Endothelial cell of umbilical vein (primary cell): ENCODE data around the gene SNED1.

Source experiments
- CTCF ChIP-seq, 2 donors: IDR thresholded peaks; 1 replicate in 1 of 2; 2 replicates in 1 of 2; pipeline ENCODE4 v1.5.1; 2011; ENCODE audit warnings: low read length in 2 of 2, mild to moderate bottlenecking in 2 of 2, moderate library complexity in 2 of 2, control low read depth in 1 of 2, inconsistent platforms in 1 of 2, low read depth in 1 of 2; ENCODE audit not compliant: insufficient read depth in 1 of 2; ENCODE audit errors: extremely low read depth in 1 of 2
- EZH2 ChIP-seq: IDR thresholded peaks from 2 replicates; pipeline ENCODE4 v1.6.1; 2012; ENCODE audit warnings: borderline replicate concordance, low read depth, mild to moderate bottlenecking, moderate library complexity, low read length, inconsistent platforms; ENCODE audit not compliant: severe bottlenecking
- FOS ChIP-seq: IDR thresholded peaks from 2 replicates; pipeline ENCODE4 v1.6.1; 2011; ENCODE audit warnings: mild to moderate bottlenecking, low read length, moderate library complexity, borderline replicate concordance; ENCODE audit not compliant: insufficient read depth
- GATA2 ChIP-seq: IDR thresholded peaks from 2 replicates; pipeline ENCODE4 v1.7.0; 2011; ENCODE audit warnings: low read depth, mild to moderate bottlenecking, moderate library complexity, mixed read lengths, low read length; ENCODE audit not compliant: insufficient read length, insufficient read depth
- JUN ChIP-seq: IDR thresholded peaks from 2 replicates; pipeline ENCODE4 v1.6.1; 2011; ENCODE audit warnings: borderline replicate concordance, low read depth; ENCODE audit not compliant: insufficient read length, insufficient read depth
- MAX ChIP-seq: IDR thresholded peaks from 2 replicates; pipeline ENCODE4 v1.6.1; 2011; ENCODE audit not compliant: insufficient read depth, insufficient read length
- MYC ChIP-seq: IDR thresholded peaks from one replicate; pipeline ENCODE4 v1.6.1; 2011; ENCODE audit warnings: mild to moderate bottlenecking, low read depth, low read length
- POLR2A ChIP-seq: IDR thresholded peaks from 2 replicates; pipeline ENCODE4 v1.6.1; 2012; ENCODE audit warnings: low read depth, mild to moderate bottlenecking, control low read depth, low read length
- POLR2AphosphoS5 ChIP-seq: IDR thresholded peaks from 2 replicates; pipeline ENCODE4 v1.6.1; 2012; ENCODE audit warnings: low read depth, mild to moderate bottlenecking, control low read depth, low read length, moderate library complexity; ENCODE audit not compliant: insufficient read depth

- TF ChIP-seq CTCF (IDR thresholded peaks at IDR 0.05; ENCODE audit: extremely low read depth in 1 of 2, insufficient read depth in 1 of 2, low read depth in 1 of 2, low read length in 2 of 2) (no peak), JUN (no peak), MYC (no peak), POLR2AphosphoS5 (no peak), FOS (no peak), POLR2A (no peak), EZH2 (no peak), MAX (no peak), GATA2 (no peak)
Measured at GRCh38 chr2:241103176-241103595, 104.8 kb downstream of the SNED1 start.
